ENCODE data around the gene PRKAG1. TPM values are rescaled to one million over a fixed set of nuclear protein-coding genes. Genes with fewer than 3 reads are reported as not detected.

The PRKAG1 gene
- total RNA-seq, 2 experiments from 2014 or later: 58.9 to 66.0 TPM

DNA sequence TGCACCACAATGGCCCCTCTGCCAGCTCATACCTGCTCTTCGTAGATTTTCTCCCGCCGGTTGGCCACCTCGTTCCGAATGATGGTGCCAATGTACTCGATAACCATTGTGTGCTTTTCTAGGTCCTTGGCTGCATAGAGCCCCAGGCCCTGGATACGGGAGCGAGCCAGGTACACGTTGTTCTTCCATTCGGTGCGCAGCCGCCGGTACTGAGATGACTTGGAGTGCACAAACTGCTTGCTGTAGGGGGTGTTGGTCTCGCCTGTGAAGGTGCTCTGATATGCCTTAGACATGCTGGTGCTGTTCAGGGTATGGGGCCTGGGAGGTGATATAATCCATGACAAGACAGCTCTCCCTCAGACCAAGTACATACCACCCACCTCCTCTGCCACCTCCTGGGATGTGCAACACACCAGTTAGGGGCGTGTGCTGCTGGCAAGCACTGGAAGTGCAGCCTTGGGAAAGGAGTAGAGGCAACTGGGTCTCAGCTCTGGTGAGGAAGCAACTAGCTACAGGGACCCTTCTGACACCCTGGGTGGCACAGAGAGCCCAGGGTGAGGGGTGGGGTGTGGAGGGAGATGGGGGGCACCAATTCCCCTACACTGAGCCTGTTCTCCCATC lies 4.1 kb upstream of the PRKAG1 start:
- Mint-ChIP-seq H3K4me3 (no peak overlapping the region), H3K36me3 (peaks cover 30% of the 10 kb centered on the region), H3K27ac (peak overlapping the region; percentile 18), H3K9me3 (ENCODE audit: low read depth) (no peaks in the 10 kb centered on the region), H3K4me1 (peaks cover 13% of the 10 kb centered on the region), H3K27me3 (no peaks in the 10 kb centered on the region)
- ATAC-seq (no peak), DNase-seq (no peak)
- CTCF ChIA-PET: interaction anchor here (1.0 to 3.4 kb wide), 4 partner anchors 21 to 34 kb away, joined by 3 to 14 read pairs (median 3); no protein-coding TSS in a partner anchor

DNA sequence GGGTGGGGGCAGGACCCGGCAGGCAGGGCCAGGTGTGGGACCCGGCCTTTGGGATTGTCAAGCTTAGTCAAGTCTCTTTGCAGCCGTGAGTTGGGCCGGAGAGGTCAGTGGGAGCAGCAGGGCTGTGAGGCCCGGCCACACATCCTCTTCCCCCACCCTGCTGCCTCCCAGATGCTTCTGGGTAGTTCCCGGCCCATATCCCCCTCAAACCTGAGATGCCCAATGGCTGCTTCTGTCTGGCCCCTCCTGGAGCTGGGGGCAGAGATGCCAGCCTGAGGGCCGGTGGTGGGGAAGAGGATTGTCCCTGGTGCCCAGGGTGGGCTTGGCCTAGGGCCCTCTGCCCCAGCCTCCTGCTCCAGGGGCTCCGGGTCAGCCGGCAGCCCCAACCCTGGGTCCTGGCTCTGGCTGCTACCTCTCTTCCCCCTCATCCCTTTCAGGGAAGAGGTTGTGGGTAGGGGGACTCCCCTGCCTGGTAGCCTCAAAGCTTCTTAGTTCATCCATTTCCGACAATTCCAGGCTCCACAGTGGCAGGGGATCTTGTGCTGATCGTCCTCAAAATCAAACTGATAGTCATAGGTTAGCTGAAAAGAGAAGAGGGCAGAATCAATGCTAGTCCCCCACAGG lies 2.8 kb upstream of the PRKAG1 start:
- no peak for ATAC-seq
- no peak overlapping the region for H3K4me3 Mint-ChIP-seq
- CTCF ChIA-PET: interaction anchor here (1.4 to 3.4 kb wide), 4 partner anchors 14 to 26 kb away, joined by 3 to 41 read pairs (median 11); no protein-coding TSS in a partner anchor
- H3K4me1 Mint-ChIP-seq: peaks cover 22% of the 10 kb centered on the region
- no peaks in the 10 kb centered on the region for H3K9me3 Mint-ChIP-seq (ENCODE audit: low read depth)
- peak overlapping the region; percentile 33 for H3K27ac Mint-ChIP-seq
- DNase-seq: no peak
- H3K36me3 Mint-ChIP-seq: peaks cover 32% of the 10 kb centered on the region
- H3K27me3 Mint-ChIP-seq: no peaks in the 10 kb centered on the region

DNA sequence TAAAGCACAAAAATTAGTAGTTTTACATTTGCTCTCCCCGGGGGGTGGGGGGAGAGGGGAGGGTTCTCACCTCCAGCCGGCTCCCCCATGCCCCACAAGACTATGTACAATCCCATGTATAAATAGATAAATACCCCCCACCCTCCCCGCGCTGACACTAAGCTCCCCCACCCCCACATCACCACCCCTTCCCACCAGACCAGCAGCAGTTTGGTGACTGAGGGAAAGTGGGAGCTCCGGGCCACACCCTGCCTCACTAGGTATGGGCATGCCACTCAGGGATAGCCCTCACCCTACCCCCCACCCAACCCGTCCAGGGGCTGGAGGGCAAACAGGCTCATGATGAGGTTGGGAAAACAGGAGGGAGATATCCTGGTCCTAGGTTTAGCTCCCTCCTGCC lies 1.9 kb upstream of the PRKAG1 start:
- H3K9me3 Mint-ChIP-seq (ENCODE audit: low read depth): no peaks in the 10 kb centered on the region

GRCh38 chr12:49019443-49020324 lies 1.1 kb upstream of the PRKAG1 start:
- peak; percentile 73 for DNase-seq
- H3K4me3 Mint-ChIP-seq: peak overlapping the region; percentile 86
- CTCF ChIA-PET: interaction anchor here (0.5 to 3.1 kb wide), 25 partner anchors 9 to 216 kb away, joined by 3 to 41 read pairs (median 4); partner anchors contain the start of genes DDN, FKBP11, RHEBL1 and WNT1
- peak overlapping the region; percentile 97 for H3K27ac Mint-ChIP-seq
- H3K36me3 Mint-ChIP-seq: peaks cover 23% of the 10 kb centered on the region
- no peak for ATAC-seq
- H3K9me3 Mint-ChIP-seq (ENCODE audit: low read depth): no peaks in the 10 kb centered on the region
- H3K4me1 Mint-ChIP-seq: peaks cover 28% of the 10 kb centered on the region
- H3K27me3 Mint-ChIP-seq: no peaks in the 10 kb centered on the region

More for the DNA sequence above, 1.9 kb upstream of the PRKAG1 start:
- CTCF ChIA-PET: interaction anchor here (0.8 to 3.1 kb wide), 16 partner anchors 9 to 113 kb away, joined by 3 to 41 read pairs (median 6); partner anchors contain the start of genes DDN, FKBP11, RHEBL1 and WNT1
- H3K4me3 Mint-ChIP-seq: no peak overlapping the region
- no peak for ATAC-seq
- peaks cover 26% of the 10 kb centered on the region for H3K4me1 Mint-ChIP-seq
- H3K27ac Mint-ChIP-seq: no peak overlapping the region
- peaks cover 28% of the 10 kb centered on the region for H3K36me3 Mint-ChIP-seq
- DNase-seq: no peak
- H3K27me3 Mint-ChIP-seq: no peaks in the 10 kb centered on the region

- peak overlapping the region; percentile 97 for H3K27ac Mint-ChIP-seq
- H3K4me1 Mint-ChIP-seq: peaks cover 28% of the 10 kb centered on the region
- H3K36me3 Mint-ChIP-seq: peaks cover 22% of the 10 kb centered on the region
- no peak for ATAC-seq
- no peaks in the 10 kb centered on the region for H3K27me3 Mint-ChIP-seq
- CTCF ChIA-PET: interaction anchor here (0.7 to 3.1 kb wide), 20 partner anchors 10 to 216 kb away, joined by 3 to 41 read pairs (median 4); partner anchors contain the start of genes DDN, RHEBL1 and WNT1
- H3K4me3 Mint-ChIP-seq: peak overlapping the region; percentile 86
- no peak for DNase-seq
- no peaks in the 10 kb centered on the region for H3K9me3 Mint-ChIP-seq (ENCODE audit: low read depth)
Measured at GRCh38 chr12:49019120-49019430, 499 bp upstream of the PRKAG1 start.

GRCh38 chr12:49017891-49018260 lies 700 bp downstream of the PRKAG1 start:
- H3K4me1 Mint-ChIP-seq: peaks cover 28% of the 10 kb centered on the region
- DNase-seq (peak; percentile 65), ATAC-seq (peak; percentile 15)
- CTCF ChIA-PET: interaction anchor here (0.6 to 3.4 kb wide), 14 partner anchors 9 to 165 kb away, joined by 3 to 45 read pairs (median 6); partner anchors contain the start of genes DDN, DDX23 and WNT1
- peak overlapping the region; percentile 86 for H3K4me3 Mint-ChIP-seq
- no peaks in the 10 kb centered on the region for H3K9me3 Mint-ChIP-seq (ENCODE audit: low read depth)
- H3K27me3 Mint-ChIP-seq: no peaks in the 10 kb centered on the region
- peaks cover 22% of the 10 kb centered on the region for H3K36me3 Mint-ChIP-seq
- H3K27ac Mint-ChIP-seq: peak overlapping the region; percentile 97

- no peaks in the 10 kb centered on the region for H3K9me3 Mint-ChIP-seq (ENCODE audit: low read depth)
- CTCF ChIA-PET: interaction anchor here (0.7 to 3.4 kb wide), 12 partner anchors 15 to 162 kb away, joined by 3 to 16 read pairs (median 4); partner anchors contain the start of gene DDN
- DNase-seq: no peak
- H3K27me3 Mint-ChIP-seq: no peaks in the 10 kb centered on the region
- peaks cover 17% of the 10 kb centered on the region for H3K36me3 Mint-ChIP-seq
- ATAC-seq: no peak
- peaks cover 28% of the 10 kb centered on the region for H3K4me1 Mint-ChIP-seq
- no peak overlapping the region for H3K4me3 Mint-ChIP-seq
- no peak overlapping the region for H3K27ac Mint-ChIP-seq
Measured at GRCh38 chr12:49015196-49015595, 3.4 kb downstream of the PRKAG1 start.

GRCh38 chr12:49014547-49014946 lies 4.0 kb downstream of the PRKAG1 start:
- Mint-ChIP-seq H3K4me1 (peaks cover 24% of the 10 kb centered on the region), H3K27ac (no peak overlapping the region), H3K36me3 (peaks cover 19% of the 10 kb centered on the region), H3K4me3 (no peak overlapping the region), H3K27me3 (no peaks in the 10 kb centered on the region), H3K9me3 (ENCODE audit: low read depth) (no peaks in the 10 kb centered on the region)
- ATAC-seq: no peak
- CTCF ChIA-PET: interaction anchor here (0.7 to 2.4 kb wide), 12 partner anchors 16 to 161 kb away, joined by 3 to 9 read pairs (median 3); partner anchors contain the start of genes DDN, FKBP11 and TUBA1B
- DNase-seq: no peak

GRCh38 chr12:49013428-49013827 lies 5.1 kb downstream of the PRKAG1 start:
- no peak overlapping the region for H3K27ac Mint-ChIP-seq
- H3K27me3 Mint-ChIP-seq: no peaks in the 10 kb centered on the region
- CTCF ChIA-PET: interaction anchor here (1.5 to 2.4 kb wide), 5 partner anchors 14 to 160 kb away, joined by 3 to 9 read pairs (median 5); partner anchors contain the start of genes DDN and TUBA1B
- peaks cover 20% of the 10 kb centered on the region for H3K4me1 Mint-ChIP-seq
- H3K36me3 Mint-ChIP-seq: peaks cover 21% of the 10 kb centered on the region
- no peaks in the 10 kb centered on the region for H3K9me3 Mint-ChIP-seq (ENCODE audit: low read depth)
- H3K4me3 Mint-ChIP-seq: no peak overlapping the region
- no peak for DNase-seq
- no peak for ATAC-seq

GRCh38 chr12:49012739-49013138 lies 5.8 kb downstream of the PRKAG1 start:
- Mint-ChIP-seq H3K4me1 (peaks cover 18% of the 10 kb centered on the region), H3K36me3 (peaks cover 23% of the 10 kb centered on the region), H3K27ac (no peak overlapping the region), H3K27me3 (no peaks in the 10 kb centered on the region), H3K4me3 (no peak overlapping the region), H3K9me3 (ENCODE audit: low read depth) (no peaks in the 10 kb centered on the region)
- no peak for ATAC-seq
- CTCF ChIA-PET: interaction anchor here (0.7 to 1.6 kb wide), 3 partner anchors 16 to 75 kb away, joined by 3 to 5 read pairs (median 4); no protein-coding TSS in a partner anchor
- DNase-seq: no peak

DNA sequence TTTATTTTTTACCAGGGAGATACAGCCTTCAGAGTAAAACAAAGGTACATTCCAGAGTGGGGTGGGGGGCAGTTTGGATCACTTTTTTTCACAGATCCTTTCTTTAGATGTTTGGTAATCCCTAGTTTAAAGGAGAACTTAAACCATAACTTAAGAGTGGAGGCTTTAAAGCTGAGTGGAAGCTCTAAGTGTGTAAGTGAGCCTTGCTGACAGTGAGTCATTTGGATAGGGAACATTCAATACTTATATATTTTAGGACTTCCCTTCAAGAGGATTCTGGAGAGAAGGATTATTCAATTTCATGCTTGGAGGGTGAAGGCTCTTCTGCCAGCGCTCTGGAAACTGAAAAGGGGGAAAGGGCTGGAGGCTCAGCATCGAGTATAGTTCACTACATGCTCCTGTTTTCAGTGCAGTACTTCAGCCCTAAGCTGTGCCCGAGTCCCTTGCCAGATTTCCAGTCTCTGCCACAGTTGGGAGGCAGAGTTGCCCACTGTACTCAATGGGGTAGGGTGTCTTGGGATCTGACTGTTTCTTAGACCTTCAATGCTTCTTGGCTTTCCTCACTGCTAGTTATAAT lies 8.4 kb downstream of the PRKAG1 start:
- CTCF ChIA-PET: interaction anchor here (0.9 to 2.6 kb wide), 2 partner anchors 8 to 10 kb away, joined by 3 to 7 read pairs; partner anchors contain the start of gene PRKAG1
- DNase-seq (no peak), ATAC-seq (no peak)
- Mint-ChIP-seq H3K36me3 (peaks cover 18% of the 10 kb centered on the region), H3K27ac (peak overlapping the region; percentile 68), H3K4me3 (no peak overlapping the region), H3K9me3 (ENCODE audit: low read depth) (no peaks in the 10 kb centered on the region), H3K27me3 (no peaks in the 10 kb centered on the region), H3K4me1 (peaks cover 3% of the 10 kb centered on the region)

GRCh38 chr12:49008943-49009342 lies 9.6 kb downstream of the PRKAG1 start:
- DNase-seq (no peak), ATAC-seq (no peak)
- H3K36me3 Mint-ChIP-seq: peaks cover 28% of the 10 kb centered on the region
- H3K9me3 Mint-ChIP-seq (ENCODE audit: low read depth): no peaks in the 10 kb centered on the region
- H3K4me1 Mint-ChIP-seq: peaks cover 2% of the 10 kb centered on the region
- no peak overlapping the region for H3K27ac Mint-ChIP-seq
- CTCF ChIA-PET: interaction anchor here (0.9 to 2.6 kb wide), 3 partner anchors 9 to 11 kb away, joined by 3 to 7 read pairs (median 5); partner anchors contain the start of gene PRKAG1
- H3K27me3 Mint-ChIP-seq: no peaks in the 10 kb centered on the region
- H3K4me3 Mint-ChIP-seq: no peak overlapping the region
